H9 (cell line): ENCODE data around the gene RAB11FIP5. TPM values are rescaled to one million over a fixed set of nuclear protein-coding genes. Genes with fewer than 3 reads are reported as not detected.
A peak's percentile ranks its signal among the peaks of the same experiment; 100 is the strongest.
"Not testable (repeated sequence)": the region's sequence is repeated elsewhere in the genome, so short reads cannot be mapped to it uniquely, and the experiment has no call there.

Experiments
- DNase-seq: peaks from one replicate; pipeline ENCODE4 v3.0.0-alpha.2; 2017
- H2AFZ ChIP-seq: one replicate; pipeline ENCODE4 v1.6.1; 2013; ENCODE audit warnings: mild to moderate bottlenecking, low read length, control low read depth, moderate library complexity
- H2AK5ac ChIP-seq: 2 replicates; pipeline ENCODE4 v1.6.1; 2013; ENCODE audit warnings: low read length, control low read depth, mixed read lengths; ENCODE audit not compliant: insufficient read length
- H2BK120ac ChIP-seq: one replicate; pipeline ENCODE4 v1.6.1; 2013; ENCODE audit warnings: low read depth, mild to moderate bottlenecking, low read length, control low read depth, inconsistent platforms; ENCODE audit not compliant: poor library complexity, severe bottlenecking
- H2BK12ac ChIP-seq: 2 replicates; pipeline ENCODE4 v1.6.1; 2013; ENCODE audit warnings: low read length, control low read depth, mixed read lengths, low read depth; ENCODE audit not compliant: insufficient read length
- H2BK15ac ChIP-seq: 2 replicates; pipeline ENCODE4 v1.6.1; 2013; ENCODE audit warnings: low read depth, low read length, control low read depth
- H2BK20ac ChIP-seq: one replicate; pipeline ENCODE4 v1.6.1; 2013; ENCODE audit warnings: low read depth, mild to moderate bottlenecking, low read length, control low read depth, inconsistent platforms; ENCODE audit not compliant: poor library complexity, severe bottlenecking
- H2BK5ac ChIP-seq: 2 replicates; pipeline ENCODE4 v1.6.1; 2013; ENCODE audit warnings: low read length, control low read depth, mixed read lengths; ENCODE audit not compliant: insufficient read length
- H3K14ac ChIP-seq: 2 replicates; pipeline ENCODE4 v1.6.1; 2013; ENCODE audit warnings: low read length, control low read depth; ENCODE audit not compliant: insufficient read depth
- H3K18ac ChIP-seq: 2 replicates; pipeline ENCODE4 v1.6.1; 2013; ENCODE audit warnings: low read depth, mild to moderate bottlenecking, mixed read lengths, low read length, control low read depth; ENCODE audit not compliant: insufficient read length
- H3K23ac ChIP-seq: 2 replicates; pipeline ENCODE4 v1.6.1; 2013; ENCODE audit warnings: low read length, control low read depth, mixed read lengths, low read depth; ENCODE audit not compliant: insufficient read length
- H3K23me2 ChIP-seq: 2 replicates; pipeline ENCODE4 v1.6.1; 2013; ENCODE audit warnings: low read depth, mild to moderate bottlenecking, mixed read lengths, low read length, control low read depth; ENCODE audit not compliant: insufficient read length, poor library complexity, severe bottlenecking
- H3K27ac ChIP-seq: 2 replicates; pipeline ENCODE4 v1.5.1; 2013; ENCODE audit warnings: low read length, control low read depth, mixed read lengths, low read depth; ENCODE audit not compliant: insufficient read length
- H3K27me3 ChIP-seq: 2 replicates; pipeline ENCODE4 v1.6.1; 2013; ENCODE audit warnings: low read length, control low read depth, inconsistent platforms; ENCODE audit not compliant: insufficient read depth
- H3K4ac ChIP-seq: 2 replicates; pipeline ENCODE4 v1.6.1; 2013; ENCODE audit warnings: low read depth, mild to moderate bottlenecking, control low read depth, inconsistent platforms, low read length, moderate library complexity
- H3K4me1 ChIP-seq: 2 replicates; pipeline ENCODE4 v1.6.1; 2013; ENCODE audit warnings: low read length, control low read depth, inconsistent platforms; ENCODE audit not compliant: insufficient read depth
- H3K4me2 ChIP-seq: 2 replicates; pipeline ENCODE4 v1.6.1; 2013; ENCODE audit warnings: low read length, control low read depth, mixed read lengths; ENCODE audit not compliant: insufficient read length, insufficient read depth
- H3K56ac ChIP-seq: 2 replicates; pipeline ENCODE4 v1.6.1; 2013; ENCODE audit warnings: low read depth, mild to moderate bottlenecking, mixed read lengths, low read length, control low read depth; ENCODE audit not compliant: insufficient read length
- H3K79me1 ChIP-seq: 2 replicates; pipeline ENCODE4 v1.6.1; 2013; ENCODE audit warnings: low read depth, mild to moderate bottlenecking, moderate library complexity, low read length, control low read depth, inconsistent platforms; ENCODE audit not compliant: insufficient read depth, poor library complexity, severe bottlenecking
- H3K79me2 ChIP-seq: 2 replicates; pipeline ENCODE4 v1.6.1; 2013; ENCODE audit warnings: low read length, control low read depth, inconsistent platforms; ENCODE audit not compliant: insufficient read depth
- H3K9ac ChIP-seq: 2 replicates; pipeline ENCODE4 v1.6.1; 2013; ENCODE audit warnings: low read length, control low read depth, mixed read lengths; ENCODE audit not compliant: insufficient read length; ENCODE audit errors: extremely low read depth
- H3K9me3 ChIP-seq: one replicate; pipeline ENCODE4 v1.6.1; 2013; ENCODE audit warnings: low read depth, low read length, inconsistent platforms; ENCODE audit not compliant: control insufficient read depth
- H3T11ph ChIP-seq: one replicate; pipeline ENCODE4 v1.6.1; 2013; ENCODE audit warnings: mild to moderate bottlenecking, low read length, control low read depth, inconsistent platforms
- H4K20me1 ChIP-seq: one replicate; pipeline ENCODE4 v1.6.1; 2013; ENCODE audit not compliant: control insufficient read depth, insufficient read length, insufficient read depth
- H4K5ac ChIP-seq: 2 replicates; pipeline ENCODE4 v1.6.1; 2013; ENCODE audit warnings: low read depth, mild to moderate bottlenecking, mixed read lengths, low read length, control low read depth; ENCODE audit not compliant: insufficient read length
- H4K8ac ChIP-seq: replicated peaks from 2 replicates; pipeline ENCODE4 v1.6.1; 2013; ENCODE audit warnings: low read length, control low read depth, mixed read lengths, low read depth; ENCODE audit not compliant: insufficient read length
- H4K91ac ChIP-seq: 2 replicates; pipeline ENCODE4 v1.6.1; 2013; ENCODE audit warnings: low read depth, mild to moderate bottlenecking, moderate library complexity, mixed read lengths, low read length, control low read depth; ENCODE audit not compliant: insufficient read length
- H3K27ac Mint-ChIP-seq, 3 experiments: 2 replicates in 2 of 3; 3 replicates in 1 of 3; pipeline ENCODE4 v1.8.0; 2020 to 2021; ENCODE audit warnings: mixed read lengths in 3 of 3, mild to moderate bottlenecking in 1 of 3, moderate library complexity in 1 of 3
- H3K27me3 Mint-ChIP-seq: 2 replicates; pipeline ENCODE4 v1.8.0; 2021; ENCODE audit warnings: low read depth, mild to moderate bottlenecking, moderate library complexity, mixed read lengths
- H3K36me3 Mint-ChIP-seq, 3 experiments: 2 replicates in 2 of 3; 3 replicates in 1 of 3; pipeline ENCODE4 v1.8.0; 2020 to 2021; ENCODE audit warnings: low read depth in 3 of 3, mixed read lengths in 3 of 3; ENCODE audit not compliant: insufficient read depth in 1 of 3
- H3K4me1 Mint-ChIP-seq, 2 experiments: 2 replicates each; pipeline ENCODE4 v1.8.0; 2020; ENCODE audit warnings: mixed read lengths in 2 of 2
- H3K4me3 Mint-ChIP-seq, 2 experiments: 2 replicates in 1 of 2; 3 replicates in 1 of 2; pipeline ENCODE4 v1.8.0; 2020 to 2021; ENCODE audit warnings: mild to moderate bottlenecking in 2 of 2, mixed read lengths in 2 of 2, moderate library complexity in 1 of 2
- H3K9me3 Mint-ChIP-seq, 2 experiments: 2 replicates in 1 of 2; 3 replicates in 1 of 2; pipeline ENCODE4 v1.8.0; 2020; ENCODE audit warnings: mild to moderate bottlenecking in 2 of 2, mixed read lengths in 2 of 2, moderate library complexity in 1 of 2
- WGBS: extraction: QIAGEN DNeasy Blood & Tissue Kit; methylation state at CpG from one replicate; pipeline ENCODE4 v1.1.7; 2013; ENCODE audit warnings: missing lambda C conversion rate, low lambda C conversion rate, mixed read lengths; ENCODE audit not compliant: insufficient read length; ENCODE audit errors: extremely low coverage; 5-methylcytosine and 5-hydroxymethylcytosine counted together
- total RNA-seq: library from RNA; stranded (reverse); gene quantifications from 2 replicates; pipeline ENCODE4 v1.2.1, GENCODE V29; 2021
- TF ChIP-seq, protein P1 (sequence below): fragments of 200-600 bp; sonication (generic); conservative IDR thresholded peaks from 3 replicates; pipeline ENCODE4 v1.8.0; 2021; ENCODE audit warnings: antibody characterized with exemption, mild to moderate bottlenecking

Gene RAB11FIP5
- total RNA-seq, 1 experiment from 2014 or later: 7.1 TPM

DNA sequence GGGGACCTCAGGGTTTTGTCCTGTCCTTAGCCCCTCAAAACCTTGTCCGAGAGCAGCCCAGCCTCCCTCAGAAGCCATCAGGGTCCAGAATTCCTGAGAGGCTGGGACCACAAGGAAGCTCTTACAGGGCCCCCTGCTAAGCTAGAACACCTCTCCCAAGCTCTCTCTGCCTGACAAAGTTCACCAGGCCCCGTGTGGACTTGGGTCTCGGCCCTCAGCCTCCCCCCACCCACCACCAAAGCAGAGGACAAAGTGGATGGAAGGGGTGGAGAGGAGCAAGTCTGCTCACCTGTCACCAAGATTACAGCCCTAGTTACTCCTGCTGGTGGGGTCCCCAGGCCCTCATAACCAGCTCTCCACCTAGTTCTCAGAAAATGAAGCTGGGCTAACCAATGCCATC is 16.8 kb downstream of the RAB11FIP5 start:
- no peaks in the 10 kb centered on the region for H3K9me3 ChIP-seq
- no peak overlapping the region for H2BK5ac ChIP-seq
- no peak overlapping the region for H2AK5ac ChIP-seq
- Mint-ChIP-seq H3K9me3 (no peaks in the 10 kb centered on the region), H3K27me3 (no peaks in the 10 kb centered on the region), H3K27ac (peak overlapping the region in 1 of 3 experiments; percentile 58; a peak in 1 of 7 replicates), H3K36me3 (no peaks in the 10 kb centered on the region), H3K4me1 (peaks cover 8% of the 10 kb centered on the region in 2 experiments), H3K4me3 (no peak overlapping the region)
- H3K4me1 ChIP-seq: no peaks in the 10 kb centered on the region
- H4K91ac ChIP-seq: no peak overlapping the region
- H2BK12ac ChIP-seq: no peak overlapping the region
- H2BK15ac ChIP-seq: no peak overlapping the region
- no peak overlapping the region for H2BK20ac ChIP-seq
- H3K4ac ChIP-seq: no peak overlapping the region
- TF ChIP-seq, protein P1, sequence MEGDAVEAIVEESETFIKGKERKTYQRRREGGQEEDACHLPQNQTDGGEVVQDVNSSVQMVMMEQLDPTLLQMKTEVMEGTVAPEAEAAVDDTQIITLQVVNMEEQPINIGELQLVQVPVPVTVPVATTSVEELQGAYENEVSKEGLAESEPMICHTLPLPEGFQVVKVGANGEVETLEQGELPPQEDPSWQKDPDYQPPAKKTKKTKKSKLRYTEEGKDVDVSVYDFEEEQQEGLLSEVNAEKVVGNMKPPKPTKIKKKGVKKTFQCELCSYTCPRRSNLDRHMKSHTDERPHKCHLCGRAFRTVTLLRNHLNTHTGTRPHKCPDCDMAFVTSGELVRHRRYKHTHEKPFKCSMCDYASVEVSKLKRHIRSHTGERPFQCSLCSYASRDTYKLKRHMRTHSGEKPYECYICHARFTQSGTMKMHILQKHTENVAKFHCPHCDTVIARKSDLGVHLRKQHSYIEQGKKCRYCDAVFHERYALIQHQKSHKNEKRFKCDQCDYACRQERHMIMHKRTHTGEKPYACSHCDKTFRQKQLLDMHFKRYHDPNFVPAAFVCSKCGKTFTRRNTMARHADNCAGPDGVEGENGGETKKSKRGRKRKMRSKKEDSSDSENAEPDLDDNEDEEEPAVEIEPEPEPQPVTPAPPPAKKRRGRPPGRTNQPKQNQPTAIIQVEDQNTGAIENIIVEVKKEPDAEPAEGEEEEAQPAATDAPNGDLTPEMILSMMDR: no peak
- H3K27ac ChIP-seq: no peak overlapping the region
- WGBS: no CpG with 5 or more reads among the region's 3 CpGs
- no peaks in the 10 kb centered on the region for H3K27me3 ChIP-seq
- H3K79me2 ChIP-seq: no peaks in the 10 kb centered on the region
- no peaks in the 10 kb centered on the region for H3K23me2 ChIP-seq
- no peak overlapping the region for H3K18ac ChIP-seq
- H3K14ac ChIP-seq: no peak overlapping the region
- H3K9ac ChIP-seq: no peak overlapping the region
- no peak overlapping the region for H3T11ph ChIP-seq
- no peak overlapping the region for H3K56ac ChIP-seq
- H3K4me2 ChIP-seq: no peak overlapping the region
- no peak overlapping the region for H2BK120ac ChIP-seq
- no peak overlapping the region for H4K8ac ChIP-seq
- H3K79me1 ChIP-seq: no peaks in the 10 kb centered on the region
- H4K20me1 ChIP-seq: no peaks in the 10 kb centered on the region
- H4K5ac ChIP-seq: no peak overlapping the region
- H3K23ac ChIP-seq: no peak overlapping the region
- DNase-seq: no peak
- no peak overlapping the region for H2AFZ ChIP-seq

DNA sequence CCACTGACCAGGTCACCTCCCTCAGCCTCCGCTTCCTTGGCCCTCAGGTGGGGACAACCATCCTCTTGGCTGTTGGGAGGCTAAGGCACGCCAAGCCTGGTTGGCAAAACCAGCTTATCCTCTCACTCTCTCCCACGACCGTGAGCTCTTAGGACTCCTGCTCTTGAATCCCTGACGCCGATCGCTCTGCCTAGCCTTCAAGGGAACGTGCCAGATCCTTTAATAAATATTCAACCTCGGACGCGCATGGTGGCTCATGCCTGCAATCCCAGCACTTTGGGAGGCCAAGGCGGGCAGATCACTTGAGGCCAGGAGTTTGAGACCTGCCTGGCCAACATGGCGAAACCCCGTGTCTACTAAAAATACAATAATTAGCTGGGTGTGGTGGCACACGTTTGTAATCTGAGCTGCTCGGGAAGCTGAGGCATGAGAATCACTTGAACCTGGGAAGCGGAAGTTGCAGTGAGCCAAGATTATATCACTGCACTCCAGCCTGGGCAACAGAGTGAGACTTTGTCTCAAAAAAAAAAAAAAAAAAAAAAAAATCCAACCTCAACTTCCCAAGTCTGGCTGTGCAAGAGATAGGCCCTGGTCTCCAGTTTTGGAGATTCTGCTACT is 19.0 kb downstream of the RAB11FIP5 start:
- H4K20me1 ChIP-seq, H3K4me3 Mint-ChIP-seq, H3K27me3 Mint-ChIP-seq: not testable (repeated sequence)

More for the DNA sequence above, 19.0 kb downstream of the RAB11FIP5 start:
- not testable (repeated sequence) for H3K79me2 ChIP-seq, H3K23me2 ChIP-seq, H3K56ac ChIP-seq, H2AFZ ChIP-seq, H2BK12ac ChIP-seq, H2BK15ac ChIP-seq, H3K9me3 ChIP-seq, H3K18ac ChIP-seq, H2BK5ac ChIP-seq, H3K27me3 ChIP-seq, H4K5ac ChIP-seq, H3K4ac ChIP-seq, H2AK5ac ChIP-seq, H3K4me1 Mint-ChIP-seq, H3K4me2 ChIP-seq, H3K4me1 ChIP-seq, H4K91ac ChIP-seq, H2BK120ac ChIP-seq, DNase-seq, H3K9ac ChIP-seq, H4K8ac ChIP-seq, H3K14ac ChIP-seq, H2BK20ac ChIP-seq, H3K36me3 Mint-ChIP-seq, H3T11ph ChIP-seq, H3K9me3 Mint-ChIP-seq, H3K23ac ChIP-seq, H3K27ac ChIP-seq, H3K79me1 ChIP-seq
- H3K27ac Mint-ChIP-seq: peak overlapping the region in 1 of 3 experiments; percentile 86; a peak in 2 of 7 replicates
- no CpG with 5 or more reads among the region's 17 CpGs for WGBS
